ENCODE results near the gene EPHA1. TPM values are rescaled to one million over a fixed set of nuclear protein-coding genes. Genes with fewer than 3 reads are reported as not detected.

The EPHA1 gene
- total RNA-seq, 3 donors from 2014 or later (not counting 1 experiment from before 2014, with no cell fraction given): 1.0 to 1.2 TPM; not detected in 1

DNA sequence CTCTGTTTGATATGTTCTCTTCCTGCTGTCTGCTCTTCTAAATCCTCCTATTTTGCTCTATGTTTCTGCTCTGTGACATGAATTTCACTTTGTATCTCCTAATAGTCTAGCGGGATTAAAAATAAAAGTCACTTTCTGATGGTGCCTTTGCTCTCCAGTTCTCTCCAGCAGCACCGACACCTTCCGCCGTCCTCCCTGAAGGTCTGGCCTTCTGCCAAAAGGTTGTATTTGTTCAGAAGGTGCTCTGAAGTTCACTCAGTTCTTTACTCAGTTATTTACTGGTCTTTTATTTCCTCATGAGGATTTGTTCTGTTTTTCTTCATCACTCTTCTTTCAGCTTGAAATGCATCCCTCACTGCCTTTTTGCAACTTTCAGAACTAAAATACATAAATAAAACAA is 11.2 kb upstream of the EPHA1 start:
- DNase-seq (peak in 1 of 2 donors; percentile 21), ATAC-seq (no peak)
- H3K4me1 ChIP-seq (ENCODE audit: control insufficient read depth, insufficient read depth, low read length): no peaks in the 10 kb centered on the region
- 52% methylated on average over 4 of the region's 4 CpGs for WGBS (ENCODE audit: insufficient coverage)
- no peaks in the 10 kb centered on the region for H3K9me3 Mint-ChIP-seq
- TF ChIP-seq, protein P1, sequence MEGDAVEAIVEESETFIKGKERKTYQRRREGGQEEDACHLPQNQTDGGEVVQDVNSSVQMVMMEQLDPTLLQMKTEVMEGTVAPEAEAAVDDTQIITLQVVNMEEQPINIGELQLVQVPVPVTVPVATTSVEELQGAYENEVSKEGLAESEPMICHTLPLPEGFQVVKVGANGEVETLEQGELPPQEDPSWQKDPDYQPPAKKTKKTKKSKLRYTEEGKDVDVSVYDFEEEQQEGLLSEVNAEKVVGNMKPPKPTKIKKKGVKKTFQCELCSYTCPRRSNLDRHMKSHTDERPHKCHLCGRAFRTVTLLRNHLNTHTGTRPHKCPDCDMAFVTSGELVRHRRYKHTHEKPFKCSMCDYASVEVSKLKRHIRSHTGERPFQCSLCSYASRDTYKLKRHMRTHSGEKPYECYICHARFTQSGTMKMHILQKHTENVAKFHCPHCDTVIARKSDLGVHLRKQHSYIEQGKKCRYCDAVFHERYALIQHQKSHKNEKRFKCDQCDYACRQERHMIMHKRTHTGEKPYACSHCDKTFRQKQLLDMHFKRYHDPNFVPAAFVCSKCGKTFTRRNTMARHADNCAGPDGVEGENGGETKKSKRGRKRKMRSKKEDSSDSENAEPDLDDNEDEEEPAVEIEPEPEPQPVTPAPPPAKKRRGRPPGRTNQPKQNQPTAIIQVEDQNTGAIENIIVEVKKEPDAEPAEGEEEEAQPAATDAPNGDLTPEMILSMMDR (IDR thresholded peaks at IDR 0.05): no peak
- H3K27ac Mint-ChIP-seq: no peak overlapping the region
- H3K27me3 Mint-ChIP-seq (ENCODE audit: low read depth in 2 of 2): peaks cover 15 to 16% of the 10 kb centered on the region in 2 donors
- H3K27me3 ChIP-seq (ENCODE audit: control insufficient read depth, insufficient read depth, low read length): no peaks in the 10 kb centered on the region
- H3K4me3 Mint-ChIP-seq: no peak overlapping the region
- H3K36me3 Mint-ChIP-seq: no peaks in the 10 kb centered on the region
- no peaks in the 10 kb centered on the region for H3K4me1 Mint-ChIP-seq
- no peak overlapping the region for H3K4me3 ChIP-seq (ENCODE audit: low read length)
- intact Hi-C loops (cut with micrococcal nuclease): loop anchor here (5.0 kb wide), 1 partner anchor 43 kb away; no protein-coding TSS in a partner anchor
- H3K9me3 ChIP-seq (ENCODE audit: control insufficient read depth, insufficient read depth, low read length): no peaks in the 10 kb centered on the region
- H3K27ac ChIP-seq (ENCODE audit: low read length): no peak overlapping the region
- H3K36me3 ChIP-seq (ENCODE audit: control insufficient read depth, insufficient read depth, low read length): no peaks in the 10 kb centered on the region

DNA sequence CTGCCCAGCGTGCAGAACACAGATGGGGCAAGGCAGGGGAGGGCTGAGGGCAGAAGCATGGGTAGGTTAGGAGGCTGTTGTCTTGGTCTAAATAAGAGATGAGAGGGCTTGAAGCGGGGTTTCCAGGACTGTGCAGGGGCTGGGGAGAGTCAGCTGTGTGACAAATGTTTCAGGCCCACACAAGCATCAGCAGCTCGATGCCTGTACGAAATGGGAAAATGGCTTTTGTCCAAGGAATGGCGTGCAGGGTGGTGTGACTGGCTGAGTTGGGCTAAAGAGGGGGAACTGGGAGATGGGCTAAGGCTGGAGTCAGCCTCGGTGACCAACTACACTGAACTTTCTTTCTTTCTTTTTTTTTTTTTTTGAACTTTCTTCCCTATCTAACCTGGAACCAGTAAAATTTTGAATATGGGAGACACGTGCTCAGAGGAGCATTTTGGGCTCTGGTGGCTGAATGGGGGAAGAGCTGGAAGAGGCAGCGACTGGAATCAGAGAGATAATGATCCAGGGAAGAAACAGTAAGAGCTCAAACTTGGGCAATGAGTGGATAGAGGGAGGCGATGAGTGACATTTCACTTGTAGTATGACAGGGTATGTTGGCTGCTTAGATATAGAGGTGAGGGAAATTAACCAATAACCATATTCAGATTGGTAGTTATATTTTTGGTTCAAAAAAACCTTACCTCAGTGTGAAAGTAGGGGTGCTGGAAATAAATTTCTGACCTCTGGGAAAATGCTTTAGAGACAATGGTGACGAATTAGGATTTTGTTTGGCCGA is 10.2 kb upstream of the EPHA1 start:
- WGBS (ENCODE audit: insufficient coverage): 83% methylated on average over 9 of the region's 11 CpGs
- Histone ChIP-seq H3K36me3 (ENCODE audit: control insufficient read depth, insufficient read depth, low read length) (no peaks in the 10 kb centered on the region), H3K4me1 (ENCODE audit: control insufficient read depth, insufficient read depth, low read length) (no peaks in the 10 kb centered on the region), H3K9me3 (ENCODE audit: control insufficient read depth, insufficient read depth, low read length) (no peaks in the 10 kb centered on the region), H3K4me3 (ENCODE audit: low read length) (no peak overlapping the region), H3K27me3 (ENCODE audit: control insufficient read depth, insufficient read depth, low read length) (no peaks in the 10 kb centered on the region), H3K27ac (ENCODE audit: low read length) (no peak overlapping the region)
- no peak overlapping the region for H3K4me3 Mint-ChIP-seq
- intact Hi-C loops (cut with micrococcal nuclease): loop anchor here (5.0 kb wide), 1 partner anchor 42 kb away; no protein-coding TSS in a partner anchor
- DNase-seq: no peak
- H3K27me3 Mint-ChIP-seq (ENCODE audit: low read depth in 2 of 2): peaks cover 19 to 21% of the 10 kb centered on the region in 2 donors
- no peak for ATAC-seq
- H3K9me3 Mint-ChIP-seq: no peaks in the 10 kb centered on the region
- TF ChIP-seq, protein P1 (IDR thresholded peaks at IDR 0.05): no peak
- H3K27ac Mint-ChIP-seq: no peak overlapping the region
- H3K36me3 Mint-ChIP-seq: no peaks in the 10 kb centered on the region
- H3K4me1 Mint-ChIP-seq: no peaks in the 10 kb centered on the region

DNA sequence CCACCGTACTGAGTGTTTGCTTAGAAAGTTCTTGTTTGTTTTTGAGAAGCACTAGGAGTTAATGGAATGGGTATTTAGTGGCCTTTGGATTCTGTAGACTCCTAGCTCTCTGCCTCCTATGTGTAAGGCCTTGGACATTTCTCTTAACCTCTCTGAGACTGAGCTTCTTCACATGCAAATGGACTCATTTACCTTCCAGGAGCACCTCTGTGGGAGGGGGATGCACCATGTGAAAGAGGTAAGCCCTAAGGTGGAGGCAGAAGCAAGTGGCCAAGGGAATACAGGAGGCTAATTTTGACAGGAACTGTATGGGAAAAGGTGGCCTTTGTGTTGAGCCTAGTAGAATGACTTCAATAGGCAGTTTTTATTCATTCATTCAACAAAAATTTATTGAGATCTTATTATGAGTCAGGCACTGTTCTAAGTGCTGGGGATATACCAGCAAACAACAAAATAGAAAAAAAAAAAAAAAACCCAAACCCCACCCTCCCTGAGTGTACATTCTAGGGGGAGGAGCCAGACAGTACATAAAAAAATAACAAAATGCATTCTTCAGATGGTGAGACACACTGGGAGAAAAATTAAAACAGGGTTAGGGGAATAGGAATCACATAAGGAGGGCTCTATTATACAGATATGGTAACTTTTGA is 9.2 kb upstream of the EPHA1 start:
- peaks cover 2% of the 10 kb centered on the region for H3K27me3 ChIP-seq (ENCODE audit: control insufficient read depth, insufficient read depth, low read length)
- DNase-seq (no peak), ATAC-seq (no peak)
- H3K36me3 ChIP-seq (ENCODE audit: control insufficient read depth, insufficient read depth, low read length): no peaks in the 10 kb centered on the region
- H3K27me3 Mint-ChIP-seq (ENCODE audit: low read depth in 2 of 2): peaks cover 26 to 29% of the 10 kb centered on the region in 2 donors
- intact Hi-C loops (cut with micrococcal nuclease): loop anchor here (5.0 kb wide), 1 partner anchor 41 kb away; no protein-coding TSS in a partner anchor
- TF ChIP-seq, protein P1 (IDR thresholded peaks at IDR 0.05): no peak
- no peaks in the 10 kb centered on the region for H3K9me3 Mint-ChIP-seq
- H3K4me3 ChIP-seq (ENCODE audit: low read length): no peak overlapping the region
- no CpG with 5 or more reads among the region's 1 CpG for WGBS (ENCODE audit: insufficient coverage)
- H3K27ac Mint-ChIP-seq: no peak overlapping the region
- H3K9me3 ChIP-seq (ENCODE audit: control insufficient read depth, insufficient read depth, low read length): no peaks in the 10 kb centered on the region
- no peak overlapping the region for H3K27ac ChIP-seq (ENCODE audit: low read length)
- no peaks in the 10 kb centered on the region for H3K36me3 Mint-ChIP-seq
- no peaks in the 10 kb centered on the region for H3K4me1 Mint-ChIP-seq
- H3K4me3 Mint-ChIP-seq: no peak overlapping the region
- H3K4me1 ChIP-seq (ENCODE audit: control insufficient read depth, insufficient read depth, low read length): no peaks in the 10 kb centered on the region
